OCI-LY7 (cell line): ENCODE measurements around the gene HSPBP1.

Experiments
- EZH2phosphoT487 ChIP-seq: fragments of 200-600 bp; sonication (generic); IDR thresholded peaks from 2 replicates; pipeline ENCODE4 v1.6.1; 2018; ENCODE audit warnings: low read depth, borderline replicate concordance, mild to moderate bottlenecking, mixed run types, antibody characterized with exemption, low read length, moderate library complexity, mixed read lengths
- TF ChIP-seq, protein P1 (sequence below): fragments of 200-600 bp; sonication (generic); conservative IDR thresholded peaks from 2 replicates; pipeline ENCODE4 v1.5.1; 2014; ENCODE audit warnings: mild to moderate bottlenecking, antibody characterized with exemption, low read length, moderate library complexity, mixed read lengths

DNA sequence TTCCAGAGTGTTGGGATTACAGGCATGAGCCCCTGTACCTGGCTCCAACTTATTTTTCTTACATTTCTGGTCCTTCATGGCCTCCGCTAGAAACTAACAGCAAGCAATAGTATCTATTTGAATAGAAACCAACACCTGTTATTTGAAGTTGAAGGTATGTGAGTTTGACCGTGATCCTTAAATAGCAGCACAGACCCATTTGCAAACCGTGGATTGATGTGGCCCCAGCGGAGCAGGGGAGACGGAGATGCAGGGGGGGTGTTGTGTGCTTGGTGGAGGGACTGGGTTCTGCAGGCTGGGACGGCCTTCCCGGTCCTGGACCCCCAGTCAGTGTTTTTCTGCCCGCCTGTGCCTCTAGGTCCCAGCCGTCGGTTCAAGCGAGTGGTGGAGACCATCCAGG lies 28.4 kb upstream of the HSPBP1 start:
- TF ChIP-seq, protein P1, sequence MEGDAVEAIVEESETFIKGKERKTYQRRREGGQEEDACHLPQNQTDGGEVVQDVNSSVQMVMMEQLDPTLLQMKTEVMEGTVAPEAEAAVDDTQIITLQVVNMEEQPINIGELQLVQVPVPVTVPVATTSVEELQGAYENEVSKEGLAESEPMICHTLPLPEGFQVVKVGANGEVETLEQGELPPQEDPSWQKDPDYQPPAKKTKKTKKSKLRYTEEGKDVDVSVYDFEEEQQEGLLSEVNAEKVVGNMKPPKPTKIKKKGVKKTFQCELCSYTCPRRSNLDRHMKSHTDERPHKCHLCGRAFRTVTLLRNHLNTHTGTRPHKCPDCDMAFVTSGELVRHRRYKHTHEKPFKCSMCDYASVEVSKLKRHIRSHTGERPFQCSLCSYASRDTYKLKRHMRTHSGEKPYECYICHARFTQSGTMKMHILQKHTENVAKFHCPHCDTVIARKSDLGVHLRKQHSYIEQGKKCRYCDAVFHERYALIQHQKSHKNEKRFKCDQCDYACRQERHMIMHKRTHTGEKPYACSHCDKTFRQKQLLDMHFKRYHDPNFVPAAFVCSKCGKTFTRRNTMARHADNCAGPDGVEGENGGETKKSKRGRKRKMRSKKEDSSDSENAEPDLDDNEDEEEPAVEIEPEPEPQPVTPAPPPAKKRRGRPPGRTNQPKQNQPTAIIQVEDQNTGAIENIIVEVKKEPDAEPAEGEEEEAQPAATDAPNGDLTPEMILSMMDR, result no peak
- TF ChIP-seq EZH2phosphoT487, result no peak
